Keratinocyte (primary cell): ENCODE data around the gene ZNF407. TPM values are rescaled to one million over a fixed set of nuclear protein-coding genes. Genes with fewer than 3 reads are reported as not detected.

ENCODE experiments used
- DNase-seq: peaks from one replicate; pipeline ENCODE4 v3.0.0-alpha.2; 2011; ENCODE audit warnings: low read depth, missing footprints, low spot score
- FAIRE-seq: peaks from 2 replicates; lab custom pipeline; 2011; peaks lifted over from hg19 to GRCh38; lab: Jason Lieb, UNC
- H2AFZ ChIP-seq: 2 replicates; pipeline ENCODE4 v1.6.0; 2012; ENCODE audit warnings: low read length, control low read depth, inconsistent platforms; ENCODE audit not compliant: control insufficient read depth
- H3K27ac ChIP-seq: 2 replicates; pipeline ENCODE4 v1.5.1; 2011; ENCODE audit warnings: low read length; ENCODE audit not compliant: control insufficient read depth, insufficient read depth
- H3K27me3 ChIP-seq: 3 replicates; pipeline ENCODE4 v1.6.0; 2011; ENCODE audit warnings: low read length; ENCODE audit not compliant: control insufficient read depth, insufficient read depth; ENCODE audit errors: extremely low read depth
- H3K36me3 ChIP-seq, 2 experiments: 2 replicates in 1 of 2; 3 replicates in 1 of 2; pipeline ENCODE4 v1.5.1; 2011; ENCODE audit warnings: low read length in 2 of 2, mild to moderate bottlenecking in 1 of 2; ENCODE audit not compliant: control insufficient read depth in 2 of 2, insufficient read depth in 2 of 2; ENCODE audit errors: extremely low read depth in 1 of 2
- H3K4me1 ChIP-seq: 3 replicates; pipeline ENCODE4 v1.5.1; 2011; ENCODE audit warnings: low read length; ENCODE audit not compliant: control insufficient read depth, insufficient read depth; ENCODE audit errors: extremely low read depth
- H3K4me2 ChIP-seq: 3 replicates; pipeline ENCODE4 v1.6.0; 2011; ENCODE audit warnings: low read depth, low read length; ENCODE audit not compliant: control insufficient read depth, insufficient read depth; ENCODE audit errors: extremely low read depth
- H3K4me3 ChIP-seq, 3 experiments: fragments of 200-600 bp in 1 of 3; sonication (generic) in 1 of 3; 2 replicates in 2 of 3; 3 replicates in 1 of 3; pipeline ENCODE4 v1.5.1; 2011 to 2016; ENCODE audit warnings: low read length in 3 of 3, mild to moderate bottlenecking in 3 of 3, control low read depth in 2 of 3, inconsistent platforms in 1 of 3, low read depth in 1 of 3, mixed read lengths in 1 of 3, mixed run types in 1 of 3, moderate library complexity in 1 of 3; ENCODE audit not compliant: control insufficient read depth in 2 of 3, insufficient read depth in 2 of 3; ENCODE audit errors: extremely low read depth in 1 of 3
- H3K79me2 ChIP-seq: 2 replicates; pipeline ENCODE4 v1.6.0; 2012; ENCODE audit warnings: low read length; ENCODE audit not compliant: control insufficient read depth, insufficient read depth
- H3K9ac ChIP-seq: 3 replicates; pipeline ENCODE4 v1.6.0; 2011; ENCODE audit warnings: low read length; ENCODE audit not compliant: control insufficient read depth, insufficient read depth; ENCODE audit errors: extremely low read depth
- H3K9me1 ChIP-seq: 3 replicates; pipeline ENCODE4 v1.6.0; 2011; ENCODE audit warnings: low read length; ENCODE audit not compliant: control insufficient read depth, insufficient read depth; ENCODE audit errors: extremely low read depth
- H3K9me3 ChIP-seq: 2 replicates; pipeline ENCODE4 v1.5.1; 2012; ENCODE audit warnings: low read depth, low read length; ENCODE audit not compliant: control insufficient read depth
- H4K20me1 ChIP-seq: 3 replicates; pipeline ENCODE4 v1.6.0; 2011; ENCODE audit warnings: low read length; ENCODE audit not compliant: control insufficient read depth, insufficient read depth; ENCODE audit errors: extremely low read depth
- EZH2 ChIP-seq: IDR thresholded peaks from one replicate; pipeline ENCODE4 v1.6.1; 2012; ENCODE audit warnings: inconsistent platforms, mild to moderate bottlenecking, low read length, moderate library complexity
- dilution Hi-C: fragments of 300-500 bp; cut with MboI; formaldehyde crosslinking; loops from one replicate; pipeline ENCODE4 v1.7.0; 2020; ENCODE audit warnings: low sequenced_read_pairs; ENCODE audit not compliant: extremely low pct_ligation_motif_present
- polyA plus RNA-seq, 5 experiments: library from polyadenylated mRNA; depleted of rRNA in 3 of 5; stranded (reverse) in 3 of 5; stranded (forward) in 1 of 5; unstranded in 1 of 5; fragments of >200 nt; gene quantifications; 1 replicate in 1 of 5; 2 replicates in 3 of 5; 3 replicates in 1 of 5; pipeline versions ENCODE4 v1.2.1 to v1.2.3, GENCODE V29; 2011 to 2012; ENCODE audit warnings: missing spikeins in 2 of 5, low read depth in 1 of 5, low replicate concordance in 1 of 5
- TF ChIP-seq, protein P1 (sequence below), 3 experiments: IDR thresholded peaks in 1 of 3; conservative IDR thresholded peaks in 1 of 3; optimal IDR thresholded peaks in 1 of 3; 2 replicates in 2 of 3; 3 replicates in 1 of 3; pipeline versions ENCODE3 to v1.5.1; 2011; ENCODE audit warnings: low read length in 3 of 3, mild to moderate bottlenecking in 3 of 3, moderate library complexity in 2 of 3, control low read depth in 1 of 3, inconsistent platforms in 1 of 3; ENCODE audit not compliant: insufficient read depth in 2 of 3; ENCODE audit errors: extremely low read depth in 1 of 3

Gene ZNF407
- polyA plus RNA-seq, 1 donor (not counting 4 experiments of a cell fraction or from before 2014, with no cell fraction given), result 3.8 TPM

GRCh38 chr18:74661008-74661407 is 63.3 kb downstream of the ZNF407 start:
- Histone ChIP-seq H3K36me3 (no peaks in the 10 kb centered on the region), H3K9me1 (no peaks in the 10 kb centered on the region), H3K9ac (no peak overlapping the region), H3K27me3 (no peaks in the 10 kb centered on the region), H4K20me1 (no peaks in the 10 kb centered on the region), H3K79me2 (no peaks in the 10 kb centered on the region), H3K4me2 (no peak overlapping the region), H3K4me3 (no peak overlapping the region), H3K9me3 (no peaks in the 10 kb centered on the region), H3K27ac (no peak overlapping the region), H3K4me1 (no peaks in the 10 kb centered on the region), H2AFZ (no peak overlapping the region)
- TF ChIP-seq, protein P1, sequence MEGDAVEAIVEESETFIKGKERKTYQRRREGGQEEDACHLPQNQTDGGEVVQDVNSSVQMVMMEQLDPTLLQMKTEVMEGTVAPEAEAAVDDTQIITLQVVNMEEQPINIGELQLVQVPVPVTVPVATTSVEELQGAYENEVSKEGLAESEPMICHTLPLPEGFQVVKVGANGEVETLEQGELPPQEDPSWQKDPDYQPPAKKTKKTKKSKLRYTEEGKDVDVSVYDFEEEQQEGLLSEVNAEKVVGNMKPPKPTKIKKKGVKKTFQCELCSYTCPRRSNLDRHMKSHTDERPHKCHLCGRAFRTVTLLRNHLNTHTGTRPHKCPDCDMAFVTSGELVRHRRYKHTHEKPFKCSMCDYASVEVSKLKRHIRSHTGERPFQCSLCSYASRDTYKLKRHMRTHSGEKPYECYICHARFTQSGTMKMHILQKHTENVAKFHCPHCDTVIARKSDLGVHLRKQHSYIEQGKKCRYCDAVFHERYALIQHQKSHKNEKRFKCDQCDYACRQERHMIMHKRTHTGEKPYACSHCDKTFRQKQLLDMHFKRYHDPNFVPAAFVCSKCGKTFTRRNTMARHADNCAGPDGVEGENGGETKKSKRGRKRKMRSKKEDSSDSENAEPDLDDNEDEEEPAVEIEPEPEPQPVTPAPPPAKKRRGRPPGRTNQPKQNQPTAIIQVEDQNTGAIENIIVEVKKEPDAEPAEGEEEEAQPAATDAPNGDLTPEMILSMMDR (optimal IDR thresholded peaks at IDR 0.05 in 1 of 3, IDR thresholded peaks at IDR 0.05 in 1 of 3, conservative IDR thresholded peaks at IDR 0.05 in 1 of 3; ENCODE audit: extremely low read depth in 1 of 3, insufficient read depth in 2 of 3, low read length in 3 of 3), result no peak
- TF ChIP-seq EZH2, result no peak
- FAIRE-seq, result no peak
- DNase-seq, result no peak
- dilution Hi-C loops, result no loop called here

GRCh38 chr18:74661691-74662090 is 64.0 kb downstream of the ZNF407 start:
- H3K9me3 ChIP-seq, result no peaks in the 10 kb centered on the region
- DNase-seq (no peak), FAIRE-seq (no peak)
- dilution Hi-C loops, result no loop called here
- H3K27ac ChIP-seq, result no peak overlapping the region
- H3K79me2 ChIP-seq, result no peaks in the 10 kb centered on the region
- H3K4me3 ChIP-seq, result no peak overlapping the region
- no peaks in the 10 kb centered on the region for H3K4me1 ChIP-seq
- H3K36me3 ChIP-seq, result no peaks in the 10 kb centered on the region
- H3K9ac ChIP-seq, result no peak overlapping the region
- no peak for TF ChIP-seq EZH2
- TF ChIP-seq, protein P1 (optimal IDR thresholded peaks at IDR 0.05 in 1 of 3, IDR thresholded peaks at IDR 0.05 in 1 of 3, conservative IDR thresholded peaks at IDR 0.05 in 1 of 3; ENCODE audit: extremely low read depth in 1 of 3, insufficient read depth in 2 of 3, low read length in 3 of 3), result no peak
- no peak overlapping the region for H2AFZ ChIP-seq
- no peaks in the 10 kb centered on the region for H4K20me1 ChIP-seq
- H3K9me1 ChIP-seq, result no peaks in the 10 kb centered on the region
- no peaks in the 10 kb centered on the region for H3K27me3 ChIP-seq
- no peak overlapping the region for H3K4me2 ChIP-seq
